HL-60 (cell line): ENCODE results near the gene PPCDC.
"Not testable (repeated sequence)": the region's sequence is repeated elsewhere in the genome, so short reads cannot be mapped to it uniquely, and the experiment has no call there.

Experiments
- DNase-seq, 2 experiments: peaks; one replicate each; pipeline ENCODE4 v3.0.0-alpha.2; 2010 to 2020; ENCODE audit warnings: low read depth in 1 of 2, low spot score in 1 of 2
- H3K27ac ChIP-seq: fragments of 250-450 bp; sonication (Bioruptor Pico); replicated peaks from 2 replicates; pipeline ENCODE4 v1.5.1; 2020; ENCODE audit warnings: mild to moderate bottlenecking, moderate library complexity
- H3K27me3 ChIP-seq: fragments of 250-450 bp; sonication (Bioruptor Pico); 2 replicates; pipeline ENCODE4 v1.5.1; 2021; ENCODE audit warnings: mild to moderate bottlenecking, moderate library complexity; ENCODE audit not compliant: insufficient read depth, poor library complexity, severe bottlenecking
- H3K4me3 ChIP-seq: replicated peaks from 2 replicates; pipeline ENCODE4 v1.5.1; 2011; ENCODE audit warnings: mild to moderate bottlenecking, control low read depth, low read length; ENCODE audit not compliant: insufficient read depth
- CTCF ChIP-seq: IDR thresholded peaks from one replicate; pipeline ENCODE4 v1.5.1; 2011; ENCODE audit warnings: low read length, control low read depth, inconsistent platforms; ENCODE audit not compliant: insufficient read depth
- GABPA ChIP-seq: IDR thresholded peaks from 2 replicates; pipeline ENCODE4 v1.6.1; 2012; ENCODE audit warnings: low read depth
- POLR2AphosphoS5 ChIP-seq: IDR thresholded peaks from 2 replicates; pipeline ENCODE4 v1.6.1; 2012; ENCODE audit warnings: low read depth
- SPI1 ChIP-seq: IDR thresholded peaks from 2 replicates; pipeline ENCODE4 v1.6.1; 2012; ENCODE audit warnings: low read depth, mild to moderate bottlenecking, borderline replicate concordance
- TF ChIP-seq, protein P1 (sequence below): IDR thresholded peaks from 2 replicates; pipeline ENCODE4 v1.6.1; 2012; ENCODE audit warnings: low read depth; ENCODE audit not compliant: insufficient replicate concordance

Gene PPCDC

GRCh38 chr15:75089456-75090387 is 66.3 kb downstream of the PPCDC start:
- Histone ChIP-seq H3K27me3 (no peaks in the 10 kb centered on the region), H3K4me3 (no peak overlapping the region), H3K27ac (no peak overlapping the region)
- no peak for DNase-seq
- TF ChIP-seq CTCF (no peak), GABPA (no peak), SPI1 (no peak), POLR2AphosphoS5 (no peak)
- TF ChIP-seq, protein P1, sequence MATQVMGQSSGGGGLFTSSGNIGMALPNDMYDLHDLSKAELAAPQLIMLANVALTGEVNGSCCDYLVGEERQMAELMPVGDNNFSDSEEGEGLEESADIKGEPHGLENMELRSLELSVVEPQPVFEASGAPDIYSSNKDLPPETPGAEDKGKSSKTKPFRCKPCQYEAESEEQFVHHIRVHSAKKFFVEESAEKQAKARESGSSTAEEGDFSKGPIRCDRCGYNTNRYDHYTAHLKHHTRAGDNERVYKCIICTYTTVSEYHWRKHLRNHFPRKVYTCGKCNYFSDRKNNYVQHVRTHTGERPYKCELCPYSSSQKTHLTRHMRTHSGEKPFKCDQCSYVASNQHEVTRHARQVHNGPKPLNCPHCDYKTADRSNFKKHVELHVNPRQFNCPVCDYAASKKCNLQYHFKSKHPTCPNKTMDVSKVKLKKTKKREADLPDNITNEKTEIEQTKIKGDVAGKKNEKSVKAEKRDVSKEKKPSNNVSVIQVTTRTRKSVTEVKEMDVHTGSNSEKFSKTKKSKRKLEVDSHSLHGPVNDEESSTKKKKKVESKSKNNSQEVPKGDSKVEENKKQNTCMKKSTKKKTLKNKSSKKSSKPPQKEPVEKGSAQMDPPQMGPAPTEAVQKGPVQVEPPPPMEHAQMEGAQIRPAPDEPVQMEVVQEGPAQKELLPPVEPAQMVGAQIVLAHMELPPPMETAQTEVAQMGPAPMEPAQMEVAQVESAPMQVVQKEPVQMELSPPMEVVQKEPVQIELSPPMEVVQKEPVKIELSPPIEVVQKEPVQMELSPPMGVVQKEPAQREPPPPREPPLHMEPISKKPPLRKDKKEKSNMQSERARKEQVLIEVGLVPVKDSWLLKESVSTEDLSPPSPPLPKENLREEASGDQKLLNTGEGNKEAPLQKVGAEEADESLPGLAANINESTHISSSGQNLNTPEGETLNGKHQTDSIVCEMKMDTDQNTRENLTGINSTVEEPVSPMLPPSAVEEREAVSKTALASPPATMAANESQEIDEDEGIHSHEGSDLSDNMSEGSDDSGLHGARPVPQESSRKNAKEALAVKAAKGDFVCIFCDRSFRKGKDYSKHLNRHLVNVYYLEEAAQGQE, result no peak

GRCh38 chr15:75090388-75090734 is 67.0 kb downstream of the PPCDC start:
- no peak for DNase-seq
- Histone ChIP-seq H3K27me3 (no peaks in the 10 kb centered on the region), H3K4me3 (no peak overlapping the region), H3K27ac (no peak overlapping the region)
- no peak for TF ChIP-seq POLR2AphosphoS5
- TF ChIP-seq SPI1, result no peak
- no peak for TF ChIP-seq GABPA
- no peak for TF ChIP-seq CTCF
- TF ChIP-seq, protein P1, result no peak

GRCh38 chr15:75091814-75092213 is 68.4 kb downstream of the PPCDC start:
- Histone ChIP-seq H3K27ac (no peak overlapping the region), H3K4me3 (no peak overlapping the region), H3K27me3 (no peaks in the 10 kb centered on the region)
- DNase-seq, result no peak
- no peak for TF ChIP-seq POLR2AphosphoS5
- TF ChIP-seq CTCF, result no peak
- no peak for TF ChIP-seq SPI1
- TF ChIP-seq GABPA, result no peak
- TF ChIP-seq, protein P1, result no peak

GRCh38 chr15:75094961-75095478 is 71.6 kb downstream of the PPCDC start:
- DNase-seq, H3K27ac ChIP-seq, H3K4me3 ChIP-seq, H3K27me3 ChIP-seq: not testable (repeated sequence)
